GM19238 (cell line): ENCODE measurements around the gene SUGCT.
A peak's percentile ranks its signal among the peaks of the same experiment; 100 is the strongest.
"Not testable (repeated sequence)": the region's sequence is repeated elsewhere in the genome, so short reads cannot be mapped to it uniquely, and the experiment has no call there.

Experiments
- DNase-seq: peaks from one replicate; pipeline ENCODE4 v3.0.0; 2011; ENCODE audit warnings: low spot score; ENCODE audit not compliant: insufficient read length

Gene SUGCT

DNA sequence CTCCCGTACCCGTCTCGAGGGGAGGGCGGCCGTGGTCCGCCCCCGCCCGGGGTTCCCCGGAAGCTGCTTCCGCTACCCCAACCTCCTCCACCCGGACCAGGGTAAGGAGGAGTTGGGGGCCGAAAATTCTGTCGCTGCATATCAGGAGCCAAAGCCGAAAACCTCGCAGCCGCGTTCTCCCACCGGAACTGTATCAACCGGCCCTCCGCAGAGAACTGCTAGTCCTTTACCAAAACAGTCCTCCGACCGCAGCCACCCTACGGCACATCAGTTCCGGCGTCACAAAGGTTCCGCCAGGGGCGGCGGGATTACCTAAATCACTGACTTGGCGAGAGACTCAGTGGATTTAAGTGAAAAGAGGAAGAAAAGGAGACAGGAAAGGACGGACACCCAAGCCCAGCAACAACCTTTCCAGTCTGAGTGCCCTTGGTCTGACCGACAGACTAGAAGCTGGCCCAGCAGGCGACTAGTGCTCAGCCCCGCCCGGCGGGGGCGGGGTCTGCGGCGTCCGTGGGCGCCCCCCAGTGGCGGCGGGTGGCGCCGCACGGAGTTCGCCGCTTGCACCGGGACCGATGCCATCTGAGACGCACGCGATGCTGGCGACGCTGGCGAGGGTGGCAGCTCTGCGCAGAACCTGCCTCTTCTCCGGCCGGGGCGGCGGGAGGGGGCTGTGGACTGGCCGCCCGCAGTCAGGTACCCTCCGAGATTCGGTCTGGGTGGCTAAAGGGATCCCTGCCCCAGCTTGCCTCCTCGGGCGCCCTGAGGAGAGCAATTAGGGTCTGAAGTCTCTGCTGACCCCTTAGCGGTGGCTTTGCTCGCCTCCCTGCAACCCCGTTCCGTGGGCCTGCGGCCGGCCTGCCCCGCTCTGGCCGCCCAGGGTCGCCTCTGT, at the start of gene SUGCT, which contains the start of gene MPLKIP:
Gene SUGCT (plus strand): TSS at position 578 of the 889 bp plus-strand sequence.
Gene MPLKIP (minus strand): TSS at position 195 of the 889 bp plus-strand sequence. CDS start 55 bp downstream, at position 140.
- DNase-seq = peak; percentile 84

- DNase-seq = no peak
Measured at GRCh38 chr7:40092182-40092581, 42.6 kb upstream of the SUGCT start.

DNA sequence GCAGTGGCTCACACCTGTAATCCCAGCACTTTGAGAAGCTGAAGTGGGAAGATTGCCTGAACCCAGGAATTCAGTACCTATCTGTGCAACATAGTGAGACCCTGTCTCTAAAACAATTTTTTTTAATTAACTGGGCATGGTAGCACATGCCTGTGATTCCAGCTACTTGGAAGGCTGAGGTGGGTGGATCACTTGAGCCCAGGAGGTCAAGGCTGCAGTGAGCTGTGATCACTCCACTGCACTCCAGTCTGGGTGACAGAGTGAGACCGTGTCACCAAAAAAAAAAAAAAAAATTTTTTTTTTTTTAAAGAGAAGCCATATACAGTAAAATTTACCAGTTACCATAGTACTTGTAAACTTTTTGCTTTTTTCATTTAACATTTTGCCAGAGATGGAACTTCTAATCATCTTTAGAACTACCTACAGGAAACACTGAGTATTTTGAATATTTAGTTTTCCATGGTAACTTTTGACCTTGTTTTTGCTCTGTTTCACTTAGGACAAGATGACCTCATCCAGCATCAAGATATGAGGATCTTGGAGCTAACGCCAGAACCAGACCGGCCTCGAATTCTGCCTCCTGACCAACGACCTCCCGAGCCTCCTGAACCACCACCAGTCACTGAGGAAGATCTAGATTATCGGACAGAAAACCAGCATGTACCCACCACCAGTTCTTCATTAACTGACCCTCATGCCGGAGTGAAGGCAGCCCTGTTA, 41.0 kb upstream of the SUGCT start:
- no peak for DNase-seq

GRCh38 chr7:40095230-40095629, 39.6 kb upstream of the SUGCT start:
- no peak for DNase-seq

- DNase-seq = no peak
Measured at GRCh38 chr7:40095695-40096327, 39.0 kb upstream of the SUGCT start.

GRCh38 chr7:40097728-40098127, 37.1 kb upstream of the SUGCT start:
- DNase-seq = no peak

DNA sequence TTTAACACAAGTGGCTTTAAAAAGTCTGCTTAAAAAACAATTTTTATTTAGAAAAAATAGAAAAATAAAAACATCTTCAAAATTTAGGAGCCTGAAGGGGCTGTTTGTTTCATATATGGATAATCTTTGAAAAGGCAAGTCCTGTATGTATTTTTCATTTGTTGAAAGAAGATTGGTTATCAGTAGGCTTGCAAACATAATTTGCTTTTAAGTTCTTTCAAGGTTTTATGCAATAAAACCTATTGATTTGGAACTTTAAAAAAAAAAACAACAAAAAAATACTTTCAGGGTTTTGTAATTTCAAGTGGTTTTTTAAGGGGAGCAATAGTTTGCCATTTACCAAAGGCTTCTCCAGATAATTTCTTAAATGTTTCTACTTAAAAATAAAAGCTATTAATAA, 36.0 kb upstream of the SUGCT start:
- no peak for DNase-seq

- no peak for DNase-seq
Measured at GRCh38 chr7:40099837-40100236, 35.0 kb upstream of the SUGCT start.

- DNase-seq = no peak
Measured at GRCh38 chr7:40101201-40101600, 33.6 kb upstream of the SUGCT start.

GRCh38 chr7:40102897-40103296, 31.9 kb upstream of the SUGCT start:
- no peak for DNase-seq

- DNase-seq = no peak
Measured at GRCh38 chr7:40105879-40106473, 28.8 kb upstream of the SUGCT start.

GRCh38 chr7:40115936-40116335, 18.9 kb upstream of the SUGCT start:
- no peak for DNase-seq

GRCh38 chr7:40117199-40117598, 17.6 kb upstream of the SUGCT start:
- DNase-seq = not testable (repeated sequence)

- not testable (repeated sequence) for DNase-seq
Measured at GRCh38 chr7:40118201-40118600, 16.6 kb upstream of the SUGCT start.

DNA sequence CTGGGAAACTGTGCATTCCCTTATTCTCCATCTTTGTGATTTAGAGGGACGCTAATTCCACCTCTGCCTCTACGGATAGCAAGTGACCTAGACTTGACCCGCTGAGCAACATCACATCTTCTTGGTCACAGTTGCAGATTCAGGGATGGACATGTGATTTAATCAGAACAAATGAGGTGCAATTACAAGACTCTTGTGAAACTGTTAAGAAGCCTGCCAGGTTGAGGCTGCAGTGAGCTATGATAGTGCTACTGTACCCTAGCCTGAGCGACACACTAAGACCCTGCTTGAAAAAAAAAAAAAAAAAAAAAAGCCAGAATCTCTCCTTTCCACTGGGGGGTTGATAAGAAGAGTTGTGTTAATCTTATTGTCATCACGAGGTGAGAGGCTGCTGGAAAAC, 14.8 kb upstream of the SUGCT start:
- DNase-seq = no peak

GRCh38 chr7:40122100-40122939, 12.5 kb upstream of the SUGCT start:
- not testable (repeated sequence) for DNase-seq

- DNase-seq = no peak
Measured at GRCh38 chr7:40122940-40123254, 11.9 kb upstream of the SUGCT start.

- DNase-seq = peak; percentile 7
Measured at GRCh38 chr7:40133561-40134427, 1.0 kb upstream of the SUGCT start.

GRCh38 chr7:40135317-40135610, 459 bp downstream of the SUGCT start:
- DNase-seq = no peak

DNA sequence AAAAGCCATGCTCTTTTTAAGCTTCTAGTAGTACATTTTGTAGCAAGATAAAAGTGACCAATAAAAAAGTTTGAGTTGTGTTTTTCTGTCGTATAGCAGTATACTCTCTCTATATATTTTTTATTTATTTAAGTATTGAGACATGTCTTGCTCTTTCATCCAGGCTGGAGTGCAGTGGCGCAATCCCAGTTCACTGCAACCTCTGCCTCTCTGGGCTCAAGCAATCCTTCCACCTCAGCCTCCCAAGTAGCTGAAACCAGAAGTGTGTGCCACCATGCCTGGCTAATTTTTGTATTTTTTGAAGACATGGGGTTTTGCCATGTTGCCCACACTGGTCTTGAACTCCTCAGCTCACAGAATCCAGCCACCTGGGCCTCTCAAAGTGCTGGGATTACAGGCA, 2.8 kb downstream of the SUGCT start:
- DNase-seq = no peak
